Nephron progenitor cell (in vitro differentiated cells): ENCODE measurements around the gene IRF2BP2.
"Not testable (repeated sequence)": the region's sequence is repeated elsewhere in the genome, so short reads cannot be mapped to it uniquely, and the experiment has no call there.

Experiments used
- DNase-seq: peaks from one replicate; pipeline ENCODE4 v3.0.0; 2021
- H3K27ac Mint-ChIP-seq: 2 replicates; pipeline ENCODE4 v1.8.0; 2021; ENCODE audit warnings: mild to moderate bottlenecking, moderate library complexity, mixed read lengths
- H3K27me3 Mint-ChIP-seq: 2 replicates; pipeline ENCODE4 v1.8.0; 2021; ENCODE audit warnings: mild to moderate bottlenecking, low read depth, mixed read lengths; ENCODE audit not compliant: poor library complexity
- H3K36me3 Mint-ChIP-seq: 2 replicates; pipeline ENCODE4 v1.8.0; 2021; ENCODE audit warnings: low read depth, mixed read lengths
- H3K4me1 Mint-ChIP-seq: 2 replicates; pipeline ENCODE4 v1.8.0; 2021; ENCODE audit warnings: mixed read lengths
- H3K4me3 Mint-ChIP-seq: 2 replicates; pipeline ENCODE4 v1.8.0; 2021; ENCODE audit warnings: mild to moderate bottlenecking, moderate library complexity, mixed read lengths
- H3K9me3 Mint-ChIP-seq: 2 replicates; pipeline ENCODE4 v1.8.0; 2021; ENCODE audit warnings: mild to moderate bottlenecking, moderate library complexity, mixed read lengths
- TF ChIP-seq, protein P1 (sequence below): fragments of 200-600 bp; sonication (generic); IDR thresholded peaks from 2 replicates; pipeline ENCODE4 v1.5.0; 2021; ENCODE audit warnings: antibody characterized with exemption

The IRF2BP2 gene

DNA sequence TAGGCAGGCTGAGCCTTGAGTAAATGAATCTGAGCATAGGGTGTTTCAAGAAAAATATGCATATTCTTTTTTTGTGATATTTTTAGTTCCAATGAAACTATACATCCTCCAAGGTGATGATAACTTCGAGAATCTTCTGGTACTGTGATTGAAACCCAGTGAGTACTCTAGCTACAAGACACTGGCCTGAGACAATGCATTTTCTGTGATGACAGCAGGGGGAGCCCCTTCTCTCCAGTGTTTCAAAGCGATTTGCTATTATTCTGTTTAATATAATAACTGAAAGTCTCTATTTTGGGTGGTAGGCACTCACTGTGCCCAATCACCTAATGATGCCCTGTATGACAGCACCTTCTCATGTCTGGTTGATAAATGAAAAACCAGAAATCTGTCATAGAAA lies 12.1 kb downstream of the IRF2BP2 start:
- peak; percentile 36 for DNase-seq
- Mint-ChIP-seq H3K4me1 (peaks cover 44% of the 10 kb centered on the region), H3K4me3 (no peak overlapping the region), H3K9me3 (peaks cover 28% of the 10 kb centered on the region), H3K27me3 (peaks cover 9% of the 10 kb centered on the region), H3K36me3 (peaks cover 37% of the 10 kb centered on the region), H3K27ac (no peak overlapping the region)
- TF ChIP-seq, protein P1, sequence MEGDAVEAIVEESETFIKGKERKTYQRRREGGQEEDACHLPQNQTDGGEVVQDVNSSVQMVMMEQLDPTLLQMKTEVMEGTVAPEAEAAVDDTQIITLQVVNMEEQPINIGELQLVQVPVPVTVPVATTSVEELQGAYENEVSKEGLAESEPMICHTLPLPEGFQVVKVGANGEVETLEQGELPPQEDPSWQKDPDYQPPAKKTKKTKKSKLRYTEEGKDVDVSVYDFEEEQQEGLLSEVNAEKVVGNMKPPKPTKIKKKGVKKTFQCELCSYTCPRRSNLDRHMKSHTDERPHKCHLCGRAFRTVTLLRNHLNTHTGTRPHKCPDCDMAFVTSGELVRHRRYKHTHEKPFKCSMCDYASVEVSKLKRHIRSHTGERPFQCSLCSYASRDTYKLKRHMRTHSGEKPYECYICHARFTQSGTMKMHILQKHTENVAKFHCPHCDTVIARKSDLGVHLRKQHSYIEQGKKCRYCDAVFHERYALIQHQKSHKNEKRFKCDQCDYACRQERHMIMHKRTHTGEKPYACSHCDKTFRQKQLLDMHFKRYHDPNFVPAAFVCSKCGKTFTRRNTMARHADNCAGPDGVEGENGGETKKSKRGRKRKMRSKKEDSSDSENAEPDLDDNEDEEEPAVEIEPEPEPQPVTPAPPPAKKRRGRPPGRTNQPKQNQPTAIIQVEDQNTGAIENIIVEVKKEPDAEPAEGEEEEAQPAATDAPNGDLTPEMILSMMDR, result peak; percentile 42

DNA sequence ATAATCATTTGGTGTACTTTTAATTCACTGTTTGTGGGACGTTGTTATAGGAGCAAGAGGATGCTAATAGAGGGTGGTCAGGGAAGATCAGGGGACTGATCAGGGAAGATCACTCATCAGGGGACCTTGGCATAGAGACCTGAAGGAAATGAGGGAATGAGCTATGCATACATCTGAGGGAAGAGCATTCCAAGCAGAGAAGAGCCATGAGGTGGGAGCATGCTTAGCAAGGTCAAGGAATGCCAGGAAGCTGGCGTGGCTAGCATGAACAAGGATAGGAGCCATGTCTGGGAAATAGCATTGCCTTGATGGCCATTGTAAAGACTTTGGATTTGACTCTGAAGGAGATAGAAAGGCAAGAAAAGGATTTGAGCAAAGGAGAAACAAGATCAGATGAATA lies 14.1 kb downstream of the IRF2BP2 start:
- Mint-ChIP-seq H3K4me1 (peaks cover 24% of the 10 kb centered on the region), H3K27me3 (peaks cover 12% of the 10 kb centered on the region), H3K36me3 (peaks cover 28% of the 10 kb centered on the region), H3K27ac (no peak overlapping the region), H3K9me3 (peaks cover 28% of the 10 kb centered on the region), H3K4me3 (no peak overlapping the region)
- DNase-seq, result no peak
- TF ChIP-seq, protein P1, result no peak

- peaks cover 15% of the 10 kb centered on the region for H3K4me1 Mint-ChIP-seq
- not testable (repeated sequence) for H3K4me3 Mint-ChIP-seq, H3K27ac Mint-ChIP-seq, DNase-seq
- H3K9me3 Mint-ChIP-seq, result peaks cover 28% of the 10 kb centered on the region
- peaks cover 12% of the 10 kb centered on the region for H3K27me3 Mint-ChIP-seq
- peaks cover 28% of the 10 kb centered on the region for H3K36me3 Mint-ChIP-seq
Observed at GRCh38 chr1:234594575-234594974, 15.4 kb downstream of the IRF2BP2 start.

DNA sequence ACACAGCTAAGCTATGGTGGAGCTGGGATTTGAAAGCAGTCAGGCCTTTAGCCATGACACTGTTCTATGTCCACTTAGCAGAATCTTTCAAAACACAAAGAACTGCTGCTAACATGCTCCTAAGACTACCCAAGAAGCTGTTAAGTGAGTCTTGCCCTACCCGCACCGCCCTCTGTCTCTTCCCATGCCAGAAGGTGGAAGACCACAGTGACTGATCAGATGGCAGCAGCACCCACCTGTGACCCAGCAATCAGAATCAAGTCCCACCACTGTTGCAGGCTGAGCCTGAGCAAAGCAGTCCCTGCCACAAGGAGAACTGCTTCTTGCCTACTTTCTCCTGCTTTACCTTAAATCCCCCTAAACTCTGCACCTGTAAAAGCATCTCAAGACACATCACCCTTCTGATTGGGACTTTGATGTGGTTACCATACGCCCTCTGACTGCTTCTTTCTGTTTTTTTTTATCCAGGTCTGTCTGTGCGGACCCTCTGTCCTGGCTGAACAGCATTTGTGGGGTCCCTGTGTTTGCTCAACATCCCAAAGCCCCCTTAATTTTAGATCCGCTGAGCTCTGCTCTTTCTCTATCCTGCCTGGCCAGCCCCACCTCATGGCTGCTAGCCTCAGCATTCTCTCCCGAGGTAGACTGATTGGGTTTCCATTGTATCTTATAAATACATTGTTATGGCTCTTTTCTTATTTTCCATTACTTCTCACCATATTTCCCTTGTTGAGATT lies 16.0 kb downstream of the IRF2BP2 start:
- Mint-ChIP-seq H3K27ac (no peak overlapping the region), H3K9me3 (peaks cover 28% of the 10 kb centered on the region), H3K4me1 (peaks cover 15% of the 10 kb centered on the region), H3K27me3 (peaks cover 12% of the 10 kb centered on the region), H3K36me3 (peaks cover 28% of the 10 kb centered on the region), H3K4me3 (no peak overlapping the region)
- TF ChIP-seq, protein P1, result no peak
- no peak for DNase-seq

DNA sequence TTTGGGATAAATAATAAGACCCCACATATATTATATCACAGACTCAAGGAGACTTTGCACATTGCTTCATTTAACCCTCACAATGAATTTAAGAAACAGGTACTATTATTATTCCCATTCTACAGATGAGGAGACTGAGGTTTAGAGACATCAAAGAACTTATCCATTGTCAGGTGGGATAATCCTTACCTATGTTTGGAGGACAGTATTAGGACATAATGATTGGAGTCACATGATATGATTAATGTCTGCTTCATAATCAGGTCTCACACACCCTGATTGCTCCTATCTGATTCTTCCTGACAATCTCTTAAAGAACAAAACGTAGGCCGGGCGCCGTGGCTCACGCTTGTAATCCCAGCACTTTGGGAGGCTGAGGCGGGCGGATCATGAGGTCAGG lies 16.9 kb downstream of the IRF2BP2 start:
- H3K4me1 Mint-ChIP-seq, result peaks cover 11% of the 10 kb centered on the region
- no peak overlapping the region for H3K27ac Mint-ChIP-seq

DNA sequence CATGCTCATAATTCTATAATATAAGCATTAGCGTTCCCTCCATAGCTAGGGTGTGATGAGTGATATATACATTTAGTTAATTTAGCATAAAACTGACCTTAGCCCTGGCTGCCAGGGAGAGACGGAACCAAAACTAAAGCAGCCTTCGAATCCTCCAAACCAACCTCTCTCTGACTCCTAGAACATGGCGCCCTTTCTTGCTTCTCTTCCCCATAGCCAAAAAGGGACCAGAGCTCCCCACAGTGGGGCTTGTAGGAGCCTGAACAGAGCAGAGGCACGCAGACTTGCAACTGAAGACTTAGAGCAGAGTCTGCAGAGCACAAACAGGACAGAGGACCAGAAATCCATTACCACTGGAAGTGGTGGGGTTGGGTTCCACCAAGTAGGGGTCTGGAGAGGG lies 17.7 kb downstream of the IRF2BP2 start:
- Mint-ChIP-seq H3K9me3 (peaks cover 28% of the 10 kb centered on the region), H3K4me3 (no peak overlapping the region), H3K4me1 (peaks cover 16% of the 10 kb centered on the region), H3K27me3 (peaks cover 12% of the 10 kb centered on the region), H3K27ac (no peak overlapping the region), H3K36me3 (peaks cover 23% of the 10 kb centered on the region)
- TF ChIP-seq, protein P1, result no peak
- DNase-seq, result no peak

More for the DNA sequence above, 16.9 kb downstream of the IRF2BP2 start:
- H3K27me3 Mint-ChIP-seq, result peaks cover 12% of the 10 kb centered on the region
- TF ChIP-seq, protein P1, result no peak
- no peak for DNase-seq
- peaks cover 28% of the 10 kb centered on the region for H3K9me3 Mint-ChIP-seq
- peaks cover 28% of the 10 kb centered on the region for H3K36me3 Mint-ChIP-seq
- H3K4me3 Mint-ChIP-seq, result no peak overlapping the region
